ENCODE results near the gene GRIP1.

The GRIP1 gene

GRCh38 chr12:66456612-66457011 lies 222.3 kb downstream of the GRIP1 start:
- Histone ChIP-seq H3K4me3 (ENCODE audit: low read length) (no peak overlapping the region), H3K9me2 (replicated peaks; ENCODE audit: insufficient read depth, low read length) (no peaks in the 10 kb centered on the region), H3K27ac (ENCODE audit: low read length) (no peak overlapping the region), H3K27me3 (replicated peaks; ENCODE audit: insufficient read depth, low read length) (no peaks in the 10 kb centered on the region), H3K36me3 (replicated peaks; ENCODE audit: insufficient read depth, low read length) (no peaks in the 10 kb centered on the region), H4K20me1 (ENCODE audit: insufficient read depth, low read length) (no peaks in the 10 kb centered on the region), H3K79me2 (ENCODE audit: low read length) (no peaks in the 10 kb centered on the region), H3K4me2 (ENCODE audit: low read depth, low read length) (no peak overlapping the region), H3K4me1 (ENCODE audit: low read length) (peaks cover 8% of the 10 kb centered on the region), H3K9me3 (replicated peaks; ENCODE audit: insufficient read depth, low read length) (no peaks in the 10 kb centered on the region), H3F3A (ENCODE audit: insufficient read depth, low read length) (no peaks in the 10 kb centered on the region), H2AFZ (ENCODE audit: low read length) (no peak overlapping the region), H3K9ac (ENCODE audit: low read length) (no peak overlapping the region)
- TF ChIP-seq EZH2 (optimal IDR thresholded peaks at IDR 0.05; ENCODE audit: low read depth, low read length) (no peak), CTCF (IDR thresholded peaks at IDR 0.05; ENCODE audit: low read length) (no peak), EZH2phosphoT487 (IDR thresholded peaks at IDR 0.05; ENCODE audit: low read length) (no peak)
- no peak for DNase-seq

- no peak overlapping the region for H3K27ac ChIP-seq (ENCODE audit: low read length)
- H3K4me1 ChIP-seq (ENCODE audit: low read length), result peaks cover 8% of the 10 kb centered on the region
- no peaks in the 10 kb centered on the region for H3K36me3 ChIP-seq (replicated peaks; ENCODE audit: insufficient read depth, low read length)
- H3K4me3 ChIP-seq (ENCODE audit: low read length), result no peak overlapping the region
- H3K4me2 ChIP-seq (ENCODE audit: low read depth, low read length), result no peak overlapping the region
- H3K27me3 ChIP-seq (replicated peaks; ENCODE audit: insufficient read depth, low read length), result no peaks in the 10 kb centered on the region
- no peaks in the 10 kb centered on the region for H3K79me2 ChIP-seq (ENCODE audit: low read length)
- no peak overlapping the region for H2AFZ ChIP-seq (ENCODE audit: low read length)
- H3K9me3 ChIP-seq (replicated peaks; ENCODE audit: insufficient read depth, low read length), result no peaks in the 10 kb centered on the region
- no peaks in the 10 kb centered on the region for H4K20me1 ChIP-seq (ENCODE audit: insufficient read depth, low read length)
- TF ChIP-seq EZH2phosphoT487 (IDR thresholded peaks at IDR 0.05; ENCODE audit: low read length), result no peak
- no peak for TF ChIP-seq CTCF (IDR thresholded peaks at IDR 0.05; ENCODE audit: low read length)
- no peak for TF ChIP-seq EZH2 (optimal IDR thresholded peaks at IDR 0.05; ENCODE audit: low read depth, low read length)
- no peaks in the 10 kb centered on the region for H3F3A ChIP-seq (ENCODE audit: insufficient read depth, low read length)
- no peaks in the 10 kb centered on the region for H3K9me2 ChIP-seq (replicated peaks; ENCODE audit: insufficient read depth, low read length)
- H3K9ac ChIP-seq (ENCODE audit: low read length), result no peak overlapping the region
- no peak for DNase-seq
Observed at GRCh38 chr12:66453844-66454243, 225.0 kb downstream of the GRIP1 start.

- no peaks in the 10 kb centered on the region for H3K9me3 ChIP-seq (replicated peaks; ENCODE audit: insufficient read depth, low read length)
- no peak overlapping the region for H3K4me2 ChIP-seq (ENCODE audit: low read depth, low read length)
- no peak overlapping the region for H3K9ac ChIP-seq (ENCODE audit: low read length)
- no peak overlapping the region for H3K4me3 ChIP-seq (ENCODE audit: low read length)
- no peaks in the 10 kb centered on the region for H3K9me2 ChIP-seq (replicated peaks; ENCODE audit: insufficient read depth, low read length)
- H3K27ac ChIP-seq (ENCODE audit: low read length), result no peak overlapping the region
- H3F3A ChIP-seq (ENCODE audit: insufficient read depth, low read length), result no peaks in the 10 kb centered on the region
- no peak for DNase-seq
- no peaks in the 10 kb centered on the region for H3K79me2 ChIP-seq (ENCODE audit: low read length)
- no peaks in the 10 kb centered on the region for H4K20me1 ChIP-seq (ENCODE audit: insufficient read depth, low read length)
- H3K4me1 ChIP-seq (ENCODE audit: low read length), result peaks cover 8% of the 10 kb centered on the region
- H3K27me3 ChIP-seq (replicated peaks; ENCODE audit: insufficient read depth, low read length), result no peaks in the 10 kb centered on the region
- TF ChIP-seq EZH2phosphoT487 (IDR thresholded peaks at IDR 0.05; ENCODE audit: low read length), result no peak
- TF ChIP-seq EZH2 (optimal IDR thresholded peaks at IDR 0.05; ENCODE audit: low read depth, low read length), result no peak
- TF ChIP-seq CTCF (IDR thresholded peaks at IDR 0.05; ENCODE audit: low read length), result no peak
- no peaks in the 10 kb centered on the region for H3K36me3 ChIP-seq (replicated peaks; ENCODE audit: insufficient read depth, low read length)
- no peak overlapping the region for H2AFZ ChIP-seq (ENCODE audit: low read length)
Observed at GRCh38 chr12:66453120-66453519, 225.8 kb downstream of the GRIP1 start.
